HFFc6 (cell line): ENCODE results near the gene CHAF1A. TPM values are rescaled to one million over a fixed set of nuclear protein-coding genes. Genes with fewer than 3 reads are reported as not detected.
A peak's percentile ranks its signal among the peaks of the same experiment; 100 is the strongest.

ENCODE experiments used
- DNase-seq: peaks from one replicate; pipeline ENCODE4 v3.0.0-alpha.2; 2018
- H3K27ac Mint-ChIP-seq: 2 replicates; pipeline ENCODE4 v1.8.0; 2020; ENCODE audit warnings: mild to moderate bottlenecking, mixed read lengths
- H3K27me3 Mint-ChIP-seq: 2 replicates; pipeline ENCODE4 v1.8.0; 2021; ENCODE audit warnings: mild to moderate bottlenecking, moderate library complexity, mixed read lengths; ENCODE audit not compliant: insufficient read depth
- H3K36me3 Mint-ChIP-seq: 2 replicates; pipeline ENCODE4 v1.8.0; 2021; ENCODE audit warnings: low read depth, mixed read lengths
- H3K4me1 Mint-ChIP-seq: 2 replicates; pipeline ENCODE4 v1.8.0; 2020; ENCODE audit warnings: low read depth, mixed read lengths
- H3K4me3 Mint-ChIP-seq: 2 replicates; pipeline ENCODE4 v1.8.0; 2020; ENCODE audit warnings: mild to moderate bottlenecking, moderate library complexity, mixed read lengths
- H3K9me3 Mint-ChIP-seq: 2 replicates; pipeline ENCODE4 v1.8.0; 2020; ENCODE audit warnings: mild to moderate bottlenecking, mixed read lengths
- total RNA-seq, 6 experiments: library from RNA; stranded (reverse); fragmentation: NEBNext Ultra II Directional; extraction: Animal tissue kit (Norgen Biotek cat#: 25700); gene quantifications; 2 replicates in 1 of 6; 3 replicates in 5 of 6; pipeline ENCODE4 v1.2.3, GENCODE V29; 2021
- TF ChIP-seq, protein P1 (sequence below): fragments of 200-600 bp; sonication (generic); IDR thresholded peaks from 2 replicates; pipeline ENCODE4 v1.5.0; 2021; ENCODE audit warnings: antibody characterized with exemption, mild to moderate bottlenecking

CHAF1A gene
- total RNA-seq, 6 experiments from 2014 or later = 18.3 to 26.3 (median 24.4) TPM

DNA sequence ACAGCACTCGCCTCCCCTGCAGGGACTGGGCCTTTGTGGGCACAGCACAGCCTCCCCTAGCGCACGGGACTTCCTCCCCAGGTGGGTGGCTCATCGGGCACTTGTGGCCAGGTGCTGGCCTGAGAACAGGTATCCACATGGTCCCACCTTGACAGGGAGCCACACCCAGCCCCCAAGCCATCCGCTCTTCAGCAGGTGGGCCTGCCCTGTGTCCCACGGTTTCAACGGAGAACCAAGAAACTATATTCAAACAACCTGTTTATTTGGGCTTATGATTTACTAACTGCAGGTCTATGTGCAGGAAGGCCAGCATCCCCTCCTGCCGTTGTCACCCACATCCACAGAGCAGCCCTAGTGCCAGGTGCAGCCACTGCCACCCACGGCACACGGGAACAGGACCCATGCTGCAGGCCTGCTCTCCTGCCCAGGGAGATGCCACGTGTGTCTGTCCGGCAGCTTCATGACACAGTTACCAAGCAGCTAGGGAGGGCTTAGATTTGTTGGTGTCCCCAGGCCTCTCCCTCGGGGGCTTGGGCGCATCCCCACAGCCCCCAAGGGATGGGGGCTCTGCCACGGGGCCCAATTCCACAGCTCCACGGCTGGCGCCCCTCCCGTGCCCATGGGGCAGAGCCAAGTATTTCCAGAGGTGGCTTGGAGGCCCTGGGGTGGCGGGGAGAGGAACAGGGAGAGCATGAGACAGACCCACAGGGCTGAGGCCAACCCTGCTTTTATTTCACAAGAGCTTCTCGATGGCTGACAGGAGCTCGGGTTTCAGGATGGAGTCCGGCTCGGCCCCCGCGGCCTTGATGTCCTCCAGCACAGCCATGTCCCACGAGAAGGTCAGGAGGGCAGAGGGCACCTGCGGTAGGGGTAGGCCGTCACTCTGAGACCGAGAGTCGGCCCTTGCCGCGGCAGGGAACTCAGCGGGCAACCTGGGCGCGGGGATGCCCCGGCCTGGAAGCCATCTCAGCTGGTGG is 42.6 kb downstream of the CHAF1A start:
- no peak overlapping the region; the same call in 1 of the 2 replicates for H3K4me3 Mint-ChIP-seq
- no peaks in the 10 kb centered on the region for H3K9me3 Mint-ChIP-seq
- H3K4me1 Mint-ChIP-seq = no peaks in the 10 kb centered on the region; the same call in 1 of the 2 replicates
- peaks cover 14% of the 10 kb centered on the region for H3K27me3 Mint-ChIP-seq
- TF ChIP-seq, protein P1, sequence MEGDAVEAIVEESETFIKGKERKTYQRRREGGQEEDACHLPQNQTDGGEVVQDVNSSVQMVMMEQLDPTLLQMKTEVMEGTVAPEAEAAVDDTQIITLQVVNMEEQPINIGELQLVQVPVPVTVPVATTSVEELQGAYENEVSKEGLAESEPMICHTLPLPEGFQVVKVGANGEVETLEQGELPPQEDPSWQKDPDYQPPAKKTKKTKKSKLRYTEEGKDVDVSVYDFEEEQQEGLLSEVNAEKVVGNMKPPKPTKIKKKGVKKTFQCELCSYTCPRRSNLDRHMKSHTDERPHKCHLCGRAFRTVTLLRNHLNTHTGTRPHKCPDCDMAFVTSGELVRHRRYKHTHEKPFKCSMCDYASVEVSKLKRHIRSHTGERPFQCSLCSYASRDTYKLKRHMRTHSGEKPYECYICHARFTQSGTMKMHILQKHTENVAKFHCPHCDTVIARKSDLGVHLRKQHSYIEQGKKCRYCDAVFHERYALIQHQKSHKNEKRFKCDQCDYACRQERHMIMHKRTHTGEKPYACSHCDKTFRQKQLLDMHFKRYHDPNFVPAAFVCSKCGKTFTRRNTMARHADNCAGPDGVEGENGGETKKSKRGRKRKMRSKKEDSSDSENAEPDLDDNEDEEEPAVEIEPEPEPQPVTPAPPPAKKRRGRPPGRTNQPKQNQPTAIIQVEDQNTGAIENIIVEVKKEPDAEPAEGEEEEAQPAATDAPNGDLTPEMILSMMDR = no peak
- DNase-seq = no peak
- H3K27ac Mint-ChIP-seq = no peak overlapping the region; the same call in 1 of the 2 replicates
- peaks cover 16% of the 10 kb centered on the region; the same call in 1 of the 2 replicates for H3K36me3 Mint-ChIP-seq

DNA sequence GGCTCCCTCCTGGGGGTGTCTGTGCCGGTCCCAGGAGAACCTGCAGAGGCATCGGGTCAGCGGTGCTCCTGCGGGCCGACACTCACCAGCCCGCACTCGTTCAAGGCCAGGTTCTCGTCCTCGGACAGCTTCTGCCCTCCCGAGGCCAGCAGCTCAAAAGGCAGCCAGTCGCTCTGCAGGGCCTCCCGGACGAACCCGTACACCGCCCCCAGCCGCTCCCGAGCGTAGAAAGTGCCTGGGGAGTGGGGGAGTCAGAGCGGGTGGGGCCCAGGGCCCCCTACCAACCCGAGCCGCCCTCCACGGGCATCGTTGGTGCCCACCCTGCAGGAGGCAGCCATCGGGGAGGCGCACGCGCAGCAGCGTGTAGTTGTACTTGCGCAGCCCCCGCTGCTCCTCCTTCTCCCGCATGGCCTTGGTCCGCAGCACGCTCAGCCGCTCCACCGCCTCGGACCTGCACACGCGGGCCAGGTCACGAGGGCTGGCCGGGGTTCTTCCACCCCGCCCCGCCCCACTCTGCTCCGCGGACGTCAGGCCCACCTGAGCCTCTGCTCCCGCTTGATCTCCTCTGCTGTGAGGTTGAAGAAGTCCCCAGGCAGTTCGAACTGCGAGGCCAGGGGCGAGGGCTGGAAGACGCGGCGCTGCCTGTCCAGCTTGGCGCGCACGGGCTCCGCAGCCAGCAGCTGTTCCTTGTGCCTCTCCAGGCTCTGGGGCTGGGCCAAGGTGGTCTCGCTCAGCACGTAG is 43.7 kb downstream of the CHAF1A start:
- no peak for DNase-seq
- TF ChIP-seq, protein P1 = no peak
- H3K9me3 Mint-ChIP-seq = no peaks in the 10 kb centered on the region
- no peak overlapping the region for H3K27ac Mint-ChIP-seq
- H3K36me3 Mint-ChIP-seq = peaks cover 19% of the 10 kb centered on the region; the same call in 1 of the 2 replicates
- H3K4me1 Mint-ChIP-seq = no peaks in the 10 kb centered on the region
- peaks cover 14% of the 10 kb centered on the region for H3K27me3 Mint-ChIP-seq
- H3K4me3 Mint-ChIP-seq = no peak overlapping the region

DNA sequence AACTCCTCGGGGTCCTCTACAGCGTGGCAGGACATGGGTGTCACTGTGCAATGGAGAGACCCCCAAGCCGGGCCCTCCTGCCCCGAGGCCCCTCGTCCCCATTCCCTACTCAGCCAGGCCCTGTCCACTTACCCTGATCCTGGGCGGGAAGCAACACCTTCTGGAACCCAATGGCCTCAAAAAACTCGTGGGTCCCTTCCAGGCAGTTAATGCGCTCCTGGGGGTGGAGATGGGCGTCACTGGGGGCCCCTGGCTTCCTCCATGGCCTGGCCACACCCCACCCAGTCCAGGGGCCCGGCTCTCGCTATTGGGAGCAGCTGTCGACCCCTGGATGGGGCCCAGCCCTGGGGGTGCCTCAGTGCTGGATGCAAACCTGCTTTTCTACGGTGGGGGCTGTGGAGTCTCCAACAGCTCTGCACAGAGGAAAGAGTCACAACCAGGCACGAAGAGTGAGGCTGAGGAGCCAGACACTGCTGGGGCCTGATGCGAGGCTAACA is 44.3 kb downstream of the CHAF1A start:
- H3K36me3 Mint-ChIP-seq = peaks cover 19% of the 10 kb centered on the region; the same call in 1 of the 2 replicates
- no peak overlapping the region for H3K4me3 Mint-ChIP-seq
- H3K27me3 Mint-ChIP-seq = peaks cover 14% of the 10 kb centered on the region
- H3K4me1 Mint-ChIP-seq = no peaks in the 10 kb centered on the region
- no peak for DNase-seq
- no peaks in the 10 kb centered on the region for H3K9me3 Mint-ChIP-seq
- TF ChIP-seq, protein P1 = no peak
- no peak overlapping the region for H3K27ac Mint-ChIP-seq

DNA sequence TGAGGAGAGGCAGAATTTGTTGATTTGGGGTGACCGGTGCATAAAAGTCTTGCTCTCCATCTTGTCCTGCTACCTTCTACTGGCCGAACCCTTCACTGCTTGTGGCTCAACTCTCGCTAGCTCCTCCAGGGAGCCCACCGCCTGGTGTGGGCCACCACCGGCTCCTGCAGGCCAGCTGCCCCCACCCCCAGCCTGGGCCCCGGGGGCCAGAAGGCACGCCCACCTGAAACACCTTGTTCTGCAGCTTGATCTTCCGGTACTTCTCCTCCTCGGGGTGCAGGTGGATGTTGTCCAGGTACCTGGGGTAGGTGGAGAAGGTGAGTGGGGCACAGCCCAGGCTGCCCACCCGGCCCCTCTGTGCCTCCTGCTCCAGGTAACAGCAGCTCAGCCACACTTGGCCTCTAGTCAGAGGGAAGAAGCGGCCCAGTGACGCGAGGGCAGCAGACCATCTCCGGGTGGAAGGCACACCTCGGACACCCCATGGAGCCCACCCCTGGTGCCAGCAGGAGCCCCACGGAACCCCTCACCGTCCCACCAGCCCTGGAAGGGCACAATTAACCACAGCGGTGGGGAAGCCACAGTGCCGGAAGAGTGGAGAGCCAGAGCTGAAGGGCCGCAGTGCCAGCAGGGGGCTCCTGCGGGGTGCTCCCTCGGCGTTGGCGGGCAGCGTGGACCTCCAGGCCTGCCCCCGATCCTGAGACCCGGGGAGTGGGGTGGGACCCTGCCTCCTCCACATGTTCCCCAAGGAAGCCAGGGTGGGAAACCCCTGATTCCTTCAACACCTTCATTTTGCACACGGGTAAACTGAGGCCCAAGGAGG is 45.1 kb downstream of the CHAF1A start:
- H3K4me3 Mint-ChIP-seq = no peak overlapping the region
- DNase-seq = no peak
- no peak overlapping the region for H3K27ac Mint-ChIP-seq
- H3K9me3 Mint-ChIP-seq = no peaks in the 10 kb centered on the region
- H3K27me3 Mint-ChIP-seq = peaks cover 11% of the 10 kb centered on the region
- H3K4me1 Mint-ChIP-seq = no peaks in the 10 kb centered on the region
- H3K36me3 Mint-ChIP-seq = peaks cover 19% of the 10 kb centered on the region; the same call in 1 of the 2 replicates
- TF ChIP-seq, protein P1 = 0 out of 2 replicates have a peak, but pooled peaks have one; percentile 11
